Ovary (tissue), 3 donors: ENCODE measurements around the gene NREP.

Source experiments
- CTCF ChIP-seq, 3 donors: fragments of 450-650 bp in 2 of 3; fragments of 200-600 bp in 1 of 3; IDR thresholded peaks; one replicate each; pipeline versions ENCODE4 v1.5.1 to v1.8.0; 2016 to 2022; ENCODE audit warnings: antibody characterized with exemption in 3 of 3, mild to moderate bottlenecking in 1 of 3
- POLR2A ChIP-seq: fragments of 450-650 bp; IDR thresholded peaks from one replicate; pipeline ENCODE4 v1.6.1; 2017; ENCODE audit warnings: antibody characterized with exemption, mild to moderate bottlenecking, moderate library complexity
- donor health status: DM: no; HTN: no; CAD: no.

- TF ChIP-seq CTCF (IDR thresholded peaks at IDR 0.05) (no peak), POLR2A (no peak)
Measured at GRCh38 chr5:111783537-111783936, 26.5 kb upstream of the NREP start.
